HEK293T (cell line): Measurements from ENCODE around the gene PRADC1.

ENCODE experiments used
- ARNT ChIP-seq: fragments of 450-650 bp; IDR thresholded peaks from 2 replicates; pipeline ENCODE4 v1.6.1; 2017; ENCODE audit warnings: mild to moderate bottlenecking
- BHLHE40 ChIP-seq: fragments of 450-650 bp; IDR thresholded peaks from 2 replicates; pipeline ENCODE4 v1.6.1; 2016; ENCODE audit warnings: mild to moderate bottlenecking, moderate library complexity, borderline replicate concordance
- FOXA1 ChIP-seq: fragments of 450-650 bp; IDR thresholded peaks from 2 replicates; pipeline ENCODE4 v1.6.1; 2016; ENCODE audit warnings: mild to moderate bottlenecking
- FOXM1 ChIP-seq: fragments of 450-650 bp; IDR thresholded peaks from 2 replicates; pipeline ENCODE4 v1.6.1; 2017; ENCODE audit warnings: mild to moderate bottlenecking, borderline replicate concordance
- SP1 ChIP-seq: fragments of 450-650 bp; IDR thresholded peaks from 2 replicates; pipeline ENCODE4 v1.6.1; 2017
- SUZ12 ChIP-seq: fragments of 450-650 bp; IDR thresholded peaks from 2 replicates; pipeline ENCODE4 v1.6.1; 2016; ENCODE audit warnings: mild to moderate bottlenecking

GRCh38 chr2:73244580-73244979, 11.5 kb upstream of the PRADC1 start:
- TF ChIP-seq SUZ12, result no peak
- no peak for TF ChIP-seq FOXA1
- TF ChIP-seq ARNT, result no peak
- no peak for TF ChIP-seq SP1
- TF ChIP-seq FOXM1, result no peak
- TF ChIP-seq BHLHE40, result no peak
